ENCODE measurements around the gene DAAM2.

The DAAM2 gene

GRCh38 chr6:39908838-39909583, 116.8 kb downstream of the DAAM2 start:
- no peak for DNase-seq (ENCODE audit: low spot score)

GRCh38 chr6:39909701-39910100, 117.5 kb downstream of the DAAM2 start:
- DNase-seq (ENCODE audit: low spot score), result no peak

DNA sequence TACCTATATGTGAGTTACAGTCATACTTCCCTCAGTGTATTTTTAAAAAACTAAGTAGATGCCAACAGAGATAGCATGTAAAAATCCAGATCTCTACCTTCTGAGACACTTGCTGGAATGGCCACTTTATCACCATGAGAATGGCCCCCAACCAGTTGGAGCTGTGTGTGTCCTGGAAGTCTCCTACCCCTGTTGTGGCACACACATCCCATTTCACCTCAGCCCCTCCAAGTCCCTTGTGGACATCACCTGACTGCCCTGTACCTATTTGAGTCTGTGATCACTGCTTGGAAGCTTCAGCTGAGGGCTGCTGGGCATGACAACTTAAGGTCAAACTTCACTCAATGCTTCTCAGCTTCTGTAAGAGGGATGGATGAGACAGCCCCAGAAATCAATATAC, 118.0 kb downstream of the DAAM2 start:
- no peak for DNase-seq (ENCODE audit: low spot score)

DNA sequence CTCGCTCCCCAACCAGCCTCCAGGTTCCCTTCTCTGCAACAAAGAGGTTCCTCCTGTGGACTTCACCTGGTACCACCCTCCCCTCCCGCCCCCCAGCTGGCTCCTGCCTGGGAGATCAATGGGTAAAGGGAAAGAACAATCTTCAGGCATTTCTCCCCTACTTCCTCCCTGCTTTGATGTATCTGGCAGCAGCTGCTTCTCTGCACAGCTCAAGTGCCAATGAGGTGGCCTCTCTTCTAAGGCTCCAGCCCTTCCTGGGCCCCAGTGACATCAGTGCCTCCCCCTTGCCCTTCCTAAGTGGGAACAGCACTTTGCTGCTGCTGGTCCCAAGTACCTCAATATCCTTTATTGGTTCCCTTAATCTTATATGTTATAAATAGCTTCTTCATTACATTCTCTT, 118.6 kb downstream of the DAAM2 start:
- DNase-seq (ENCODE audit: low spot score), result no peak

DNA sequence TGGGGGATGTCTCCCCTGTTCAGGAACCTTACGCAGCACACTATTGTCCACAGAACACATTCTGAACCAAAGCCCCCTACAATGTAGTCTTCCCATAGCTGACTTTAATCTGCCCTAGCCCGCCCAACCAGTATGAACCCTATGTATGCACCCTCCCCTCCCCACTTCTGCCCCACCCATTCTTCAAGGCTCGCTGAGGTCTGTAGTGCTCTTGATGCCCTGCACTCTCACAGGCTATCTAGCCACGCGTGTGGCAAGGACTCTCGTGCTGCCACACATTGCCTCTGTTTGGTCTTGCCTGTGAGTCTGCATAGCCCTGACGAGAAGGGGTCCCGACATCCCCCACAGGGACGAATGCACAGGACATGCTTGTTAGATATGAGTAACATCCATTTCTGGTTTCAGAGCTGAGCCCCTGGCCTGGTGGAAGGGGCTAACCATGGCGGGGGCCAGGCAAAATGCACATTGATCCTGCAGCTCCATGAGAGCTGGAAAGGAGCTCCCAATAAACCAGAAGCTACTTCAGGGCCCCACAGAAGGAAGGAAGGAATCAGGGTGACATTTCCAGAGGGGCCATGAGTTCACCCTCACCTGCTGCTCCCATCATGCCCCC, 119.4 kb downstream of the DAAM2 start:
- DNase-seq (ENCODE audit: low spot score), result no peak

DNA sequence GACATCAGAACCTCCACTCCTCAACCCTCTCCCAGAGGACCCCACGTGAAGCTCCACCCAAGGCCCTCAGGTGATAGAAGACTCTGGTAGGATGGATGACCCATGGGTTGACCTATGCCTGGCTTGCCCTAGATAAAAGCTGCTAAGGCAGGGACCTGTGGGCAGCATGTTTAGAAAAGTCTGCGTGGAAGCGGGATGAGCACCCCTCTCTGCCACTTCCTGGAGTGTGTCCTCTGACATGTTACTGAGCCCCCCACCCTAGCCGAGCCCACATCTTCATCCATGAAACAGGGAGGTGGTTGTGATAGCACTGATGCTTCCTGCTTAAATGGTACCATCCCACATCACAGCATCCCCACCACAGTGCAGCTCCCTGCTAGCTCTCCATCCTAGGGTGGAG, 120.3 kb downstream of the DAAM2 start:
- no peak for DNase-seq (ENCODE audit: low spot score)

GRCh38 chr6:39913391-39913916, 121.3 kb downstream of the DAAM2 start:
- no peak for DNase-seq (ENCODE audit: low spot score)

DNA sequence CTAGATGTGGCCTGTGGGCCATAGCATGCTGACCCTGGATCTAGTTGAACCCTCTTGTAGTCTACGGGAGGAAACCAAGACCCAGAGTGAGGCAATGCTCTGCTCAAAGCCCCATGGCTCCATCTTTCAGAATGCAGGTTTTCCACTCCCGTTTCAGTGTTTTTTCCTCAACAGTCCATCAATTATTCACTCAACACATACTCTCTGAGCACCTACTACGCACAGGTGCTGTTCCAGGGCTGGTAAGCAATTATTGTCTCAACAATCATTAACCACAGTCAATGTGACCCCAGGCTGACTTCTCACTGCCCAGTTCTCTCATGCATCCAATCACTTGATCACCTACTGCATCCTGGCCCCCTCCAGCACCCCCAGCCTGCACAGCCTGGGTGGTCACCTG, 122.1 kb downstream of the DAAM2 start:
- DNase-seq (ENCODE audit: low spot score), result no peak

DNA sequence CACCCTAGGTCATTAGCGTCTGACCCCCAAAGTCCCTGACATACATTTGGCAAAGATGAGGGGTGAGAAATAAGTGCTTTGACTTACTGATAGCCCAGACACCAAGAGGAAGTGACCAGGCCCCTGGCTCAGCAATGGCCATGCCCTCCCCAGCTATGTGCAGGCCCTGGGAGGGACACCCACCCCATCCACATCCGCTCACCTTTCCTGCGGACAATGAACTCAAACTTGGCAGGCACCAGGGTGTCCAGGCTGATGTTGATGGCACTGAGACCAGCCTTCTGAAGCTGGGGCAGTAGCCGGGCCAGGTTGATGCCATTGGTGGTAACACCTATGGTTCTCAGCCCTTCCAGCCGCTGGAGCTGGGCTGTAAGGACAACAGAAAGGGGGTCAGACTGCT, 123.7 kb downstream of the DAAM2 start:
- DNase-seq (ENCODE audit: low spot score), result no peak

DNA sequence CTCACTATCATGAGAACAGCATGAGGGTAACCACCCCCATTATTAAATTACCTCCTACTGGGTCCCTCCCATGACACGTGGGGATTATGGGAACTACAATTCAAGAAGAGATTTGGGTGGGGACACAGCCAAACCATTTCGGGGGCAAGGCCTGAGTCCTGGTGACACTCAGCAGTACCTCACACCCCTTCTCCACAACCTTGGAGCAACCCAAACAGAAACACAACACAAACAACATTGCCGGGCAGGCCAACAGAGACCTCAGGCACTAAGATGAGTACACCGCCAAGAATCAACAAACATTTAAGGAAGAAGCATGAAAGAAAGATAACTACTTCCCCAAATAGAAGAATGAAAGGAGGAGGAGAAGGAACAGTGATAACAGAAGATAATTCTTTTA, 125.2 kb downstream of the DAAM2 start:
- no peak for DNase-seq (ENCODE audit: low spot score)

GRCh38 chr6:39917981-39918380, 125.8 kb downstream of the DAAM2 start:
- DNase-seq (ENCODE audit: low spot score), result no peak

- no peak for DNase-seq (ENCODE audit: low spot score)
Measured at GRCh38 chr6:39918831-39919230, 126.7 kb downstream of the DAAM2 start.

GRCh38 chr6:39920157-39920556, 128.0 kb downstream of the DAAM2 start:
- no peak for DNase-seq (ENCODE audit: low spot score)

DNA sequence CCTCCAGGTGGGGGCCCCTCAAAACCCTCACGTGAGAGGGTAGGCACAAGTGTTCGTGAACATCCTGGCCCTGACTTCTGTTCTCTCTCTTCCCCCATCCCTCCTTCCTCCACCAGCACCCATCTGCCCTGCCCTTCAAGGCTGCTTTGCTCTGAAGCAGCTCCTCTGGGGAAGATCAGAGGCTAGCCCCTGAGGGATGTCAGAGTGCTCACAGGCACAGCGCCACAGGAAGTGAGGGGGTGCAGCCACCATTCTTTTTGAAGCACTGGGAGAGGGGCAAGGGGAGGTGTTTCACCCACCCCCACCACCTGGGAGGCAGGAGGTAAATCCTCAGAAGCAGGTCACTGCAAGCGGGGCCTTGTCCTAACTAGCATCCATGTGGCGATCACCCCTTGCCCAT, 130.6 kb downstream of the DAAM2 start:
- DNase-seq (ENCODE audit: low spot score), result no peak

GRCh38 chr6:39923394-39923793, 131.2 kb downstream of the DAAM2 start:
- DNase-seq (ENCODE audit: low spot score), result peak; percentile 31

DNA sequence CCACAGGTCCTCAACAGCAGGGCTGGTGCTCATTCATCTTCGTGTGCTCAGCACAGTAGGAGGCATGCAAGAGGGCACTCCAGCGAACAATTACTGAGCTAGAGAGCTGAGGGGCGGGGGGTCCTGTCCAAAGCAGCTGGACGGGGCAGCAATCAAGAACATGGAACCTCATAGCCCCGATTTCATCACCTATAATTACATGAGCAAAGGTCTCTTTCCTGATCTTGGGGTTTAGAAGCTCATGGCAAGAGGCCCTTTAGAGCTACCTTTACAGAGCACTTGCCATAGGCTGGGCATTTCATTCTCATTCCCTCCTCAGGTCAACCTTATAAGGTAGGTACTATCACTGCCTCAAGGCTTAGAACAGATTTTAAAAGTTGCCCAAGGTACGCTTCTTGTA, 131.7 kb downstream of the DAAM2 start:
- DNase-seq (ENCODE audit: low spot score), result no peak

GRCh38 chr6:39924283-39924682, 132.1 kb downstream of the DAAM2 start:
- no peak for DNase-seq (ENCODE audit: low spot score)

DNA sequence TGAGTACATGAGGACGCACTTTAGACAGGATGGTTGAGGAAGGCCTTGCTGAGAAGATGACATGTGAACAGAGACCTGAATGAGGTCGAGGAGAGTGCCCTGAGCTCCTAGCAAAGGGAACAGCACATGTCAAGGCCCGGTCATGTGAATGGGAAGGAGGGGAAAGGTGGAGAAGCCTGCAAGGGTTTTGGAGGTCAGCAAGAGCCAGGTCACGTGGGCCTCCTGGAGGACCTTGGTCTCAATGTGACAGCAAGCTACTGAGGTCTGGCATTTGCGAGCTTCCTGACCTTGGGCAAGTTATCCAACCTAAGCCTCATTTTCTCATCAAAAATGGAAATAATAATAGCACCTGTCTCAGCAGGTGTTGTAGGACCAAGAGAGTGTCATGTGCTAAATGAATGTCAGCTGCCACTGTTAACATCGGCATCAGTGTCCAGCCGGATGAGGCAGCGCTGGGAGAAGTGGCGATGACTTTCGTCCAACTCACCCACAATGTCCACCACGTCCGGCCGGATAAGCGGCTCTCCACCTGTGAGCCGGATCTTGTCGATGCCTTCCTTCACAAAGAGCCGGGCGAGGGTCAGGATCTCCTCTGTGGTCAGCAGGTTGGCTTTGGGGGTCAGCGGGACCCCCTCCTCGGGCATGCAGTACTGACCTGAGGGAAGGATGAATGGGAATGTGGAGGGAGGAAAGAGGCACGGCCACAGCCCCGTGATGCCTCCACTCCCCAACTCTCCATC, 133.2 kb downstream of the DAAM2 start:
- no peak for DNase-seq (ENCODE audit: low spot score)

DNA sequence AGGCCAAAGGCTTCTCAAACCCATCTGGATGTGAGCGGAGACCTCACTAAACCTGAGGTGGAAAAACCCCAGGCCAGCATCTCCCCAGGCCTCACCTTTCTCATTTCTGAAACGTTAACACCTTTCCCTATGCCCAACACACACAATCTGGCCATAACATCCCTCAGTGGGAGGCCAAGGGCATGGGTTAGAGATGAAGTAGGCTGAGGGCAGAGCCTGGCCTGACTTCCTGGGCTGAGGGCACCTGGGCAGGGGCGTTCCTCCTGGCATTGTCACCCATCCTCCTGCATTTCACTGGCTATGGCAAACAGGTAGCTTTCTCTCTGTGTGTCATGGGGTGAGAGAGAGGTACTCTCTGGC, 133.7 kb downstream of the DAAM2 start:
- DNase-seq (ENCODE audit: low spot score), result no peak

DNA sequence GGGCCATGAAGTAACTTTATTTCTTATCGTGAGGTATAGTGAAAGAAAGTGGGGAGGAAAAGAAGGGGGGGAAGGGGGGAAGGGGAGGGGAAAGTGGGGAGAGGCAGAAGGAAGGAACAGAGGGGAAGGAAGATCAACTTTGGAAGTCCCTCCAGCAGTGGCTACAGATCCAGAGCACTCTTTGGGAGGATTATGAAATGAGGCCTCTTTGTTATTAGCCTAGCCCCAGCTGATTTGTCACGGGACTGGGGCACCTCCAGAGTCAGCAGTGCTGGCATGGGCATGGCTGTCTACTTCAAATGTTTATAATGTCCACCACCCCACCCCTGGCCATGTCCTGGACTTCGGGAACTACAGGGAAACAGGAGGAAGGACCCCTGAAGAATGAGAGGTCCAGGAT, 134.5 kb downstream of the DAAM2 start:
- no peak for DNase-seq (ENCODE audit: low spot score)

DNA sequence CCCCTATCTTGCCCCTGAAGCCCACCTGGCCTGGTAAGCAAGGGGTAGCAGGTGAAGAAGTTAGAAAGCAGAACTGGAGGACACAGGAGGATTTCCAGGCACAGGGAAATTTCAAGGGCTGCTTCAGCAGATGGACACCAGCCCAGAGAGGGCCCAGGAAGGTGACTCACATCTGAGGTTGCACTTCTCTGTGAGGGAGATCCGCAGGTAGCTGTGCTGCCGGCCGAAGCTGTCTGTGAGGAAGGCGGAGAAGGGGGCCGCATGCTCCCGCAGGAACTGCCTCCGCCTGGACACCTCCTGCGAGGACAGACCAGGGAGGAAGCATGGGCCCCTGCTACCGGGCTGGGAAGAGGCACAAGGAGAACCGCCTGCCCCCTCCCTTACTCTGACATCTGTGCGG, 135.0 kb downstream of the DAAM2 start:
- DNase-seq (ENCODE audit: low spot score), result no peak

GRCh38 chr6:39929039-39929732, 137.0 kb downstream of the DAAM2 start:
- DNase-seq (ENCODE audit: low spot score), result no peak

Data from globus pallidus (tissue), 1 donor.